HEK293 (cell line): ENCODE results near the gene CTSH.

Source experiments
- HOXA7 ChIP-seq: sonication (generic); formaldehyde crosslinking; IDR thresholded peaks from 2 replicates; pipeline ENCODE4 v1.8.1; 2022; ENCODE audit warnings: missing genetic modification reagents, borderline replicate concordance
- HOXD13 ChIP-seq: sonication (generic); formaldehyde crosslinking; IDR thresholded peaks from 2 replicates; pipeline ENCODE4 v1.8.0; 2022; ENCODE audit warnings: missing genetic modification reagents, borderline replicate concordance
- MZF1 ChIP-seq: fragments of 450-650 bp; formaldehyde crosslinking; IDR thresholded peaks from 2 replicates; pipeline ENCODE4 v1.5.1; 2017; ENCODE audit warnings: missing biosample characterization, missing genetic modification characterization, borderline replicate concordance
- OSR2 ChIP-seq: fragments of 450-650 bp; formaldehyde crosslinking; IDR thresholded peaks from 2 replicates; pipeline ENCODE4 v1.5.1; 2016; ENCODE audit warnings: missing biosample characterization, missing genetic modification characterization
- SALL2 ChIP-seq: fragments of 450-650 bp; formaldehyde crosslinking; IDR thresholded peaks from 2 replicates; pipeline ENCODE4 v1.5.0; 2017; ENCODE audit warnings: missing biosample characterization, mild to moderate bottlenecking, missing genetic modification characterization, borderline replicate concordance
- TRIM28 ChIP-seq: IDR thresholded peaks from 2 replicates; pipeline ENCODE4 v1.6.1; 2011; ENCODE audit warnings: low read length, control low read depth, borderline replicate concordance
- TSHZ1 ChIP-seq: fragments of 450-650 bp; formaldehyde crosslinking; IDR thresholded peaks from 2 replicates; pipeline ENCODE4 v1.5.1; 2016; ENCODE audit warnings: missing biosample characterization, missing genetic modification characterization, borderline replicate concordance
- YY1 ChIP-seq: fragments of 450-650 bp; formaldehyde crosslinking; IDR thresholded peaks from 2 replicates; pipeline ENCODE4 v1.5.1; 2018; ENCODE audit warnings: missing biosample characterization, missing genetic modification characterization
- ZBTB17 ChIP-seq: fragments of 450-650 bp; formaldehyde crosslinking; IDR thresholded peaks from 2 replicates; pipeline ENCODE4 v1.5.1; 2016; ENCODE audit warnings: missing biosample characterization, missing genetic modification characterization
- ZBTB49 ChIP-seq: fragments of 450-650 bp; formaldehyde crosslinking; IDR thresholded peaks from 2 replicates; pipeline ENCODE4 v1.5.1; 2016; ENCODE audit warnings: missing biosample characterization, missing genetic modification characterization, low read depth
- ZFHX2 ChIP-seq: fragments of 450-650 bp; formaldehyde crosslinking; conservative IDR thresholded peaks from 2 replicates; pipeline ENCODE4 v1.5.1; 2016; ENCODE audit warnings: missing biosample characterization, missing genetic modification characterization
- ZFP3 ChIP-seq: fragments of 450-650 bp; formaldehyde crosslinking; IDR thresholded peaks from 2 replicates; pipeline ENCODE4 v1.5.1; 2016; ENCODE audit warnings: low read depth, missing biosample characterization, missing genetic modification characterization
- ZNF140 ChIP-seq: fragments of 450-650 bp; formaldehyde crosslinking; IDR thresholded peaks from 2 replicates; pipeline ENCODE4 v1.5.1; 2016; ENCODE audit warnings: missing biosample characterization, missing genetic modification characterization
- ZNF16 ChIP-seq: fragments of 450-650 bp; formaldehyde crosslinking; IDR thresholded peaks from 2 replicates; pipeline ENCODE4 v1.5.1; 2016; ENCODE audit warnings: low read depth, missing biosample characterization, missing genetic modification characterization
- ZNF175 ChIP-seq: fragments of 450-650 bp; formaldehyde crosslinking; IDR thresholded peaks from 2 replicates; pipeline ENCODE4 v1.5.1; 2016; ENCODE audit warnings: missing biosample characterization, missing genetic modification characterization
- ZNF202 ChIP-seq: fragments of 450-650 bp; formaldehyde crosslinking; IDR thresholded peaks from 2 replicates; pipeline ENCODE4 v1.5.1; 2016; ENCODE audit warnings: missing biosample characterization, missing genetic modification characterization, borderline replicate concordance
- ZNF274 ChIP-seq, 2 experiments: fragments of 200-500 bp in 1 of 2; fragments of 450-650 bp in 1 of 2; sonication (Bioruptor generic) in 1 of 2; formaldehyde crosslinking in 1 of 2; IDR thresholded peaks; 2 replicates each; pipeline versions ENCODE4 v1.5.1 to v1.6.1; 2014 to 2016; ENCODE audit warnings: borderline replicate concordance in 1 of 2, inconsistent platforms in 1 of 2, low read length in 1 of 2, missing biosample characterization in 1 of 2, missing genetic modification characterization in 1 of 2
- ZNF280D ChIP-seq: fragments of 450-650 bp; formaldehyde crosslinking; IDR thresholded peaks from 2 replicates; pipeline ENCODE4 v1.5.1; 2016; ENCODE audit warnings: missing biosample characterization, missing genetic modification characterization
- ZNF398 ChIP-seq: fragments of 450-650 bp; formaldehyde crosslinking; IDR thresholded peaks from 2 replicates; pipeline ENCODE4 v1.5.1; 2017; ENCODE audit warnings: missing biosample characterization, missing genetic modification characterization
- ZNF514 ChIP-seq: fragments of 450-650 bp; formaldehyde crosslinking; IDR thresholded peaks from 2 replicates; pipeline ENCODE4 v1.5.1; 2016; ENCODE audit warnings: missing biosample characterization, missing genetic modification characterization
- ZNF549 ChIP-seq: fragments of 450-650 bp; IDR thresholded peaks from 2 replicates; pipeline ENCODE4 v1.5.1; 2018; ENCODE audit warnings: missing biosample characterization, missing genetic modification characterization, mild to moderate bottlenecking, inconsistent platforms, moderate library complexity
- ZNF76 ChIP-seq: fragments of 450-650 bp; formaldehyde crosslinking; IDR thresholded peaks from 2 replicates; pipeline ENCODE4; 2016; ENCODE audit warnings: low read depth, missing biosample characterization, missing genetic modification characterization, borderline replicate concordance
- ZNF777 ChIP-seq: fragments of 450-650 bp; formaldehyde crosslinking; IDR thresholded peaks from 2 replicates; pipeline ENCODE4 v1.5.1; 2017; ENCODE audit warnings: missing biosample characterization, missing genetic modification characterization, borderline replicate concordance
- ZNF830 ChIP-seq: fragments of 450-650 bp; IDR thresholded peaks from 2 replicates; pipeline ENCODE4 v1.5.0; 2018; ENCODE audit warnings: missing biosample characterization, missing genetic modification characterization, low read depth, mild to moderate bottlenecking, moderate library complexity
- ZSCAN23 ChIP-seq: fragments of 450-650 bp; formaldehyde crosslinking; IDR thresholded peaks from 2 replicates; pipeline ENCODE4 v1.5.1; 2016; ENCODE audit warnings: missing biosample characterization, missing genetic modification characterization
- ZSCAN5A ChIP-seq: fragments of 450-650 bp; formaldehyde crosslinking; IDR thresholded peaks from 2 replicates; pipeline ENCODE4 v1.5.1; 2016; ENCODE audit warnings: missing biosample characterization, missing genetic modification characterization

CTSH gene

GRCh38 chr15:78872972-78873792, 71.7 kb downstream of the CTSH start (continued):
- TF ChIP-seq SALL2 (tag by site-specific recombination) (no peak), TRIM28 (no peak), ZNF549 (tag by site-specific recombination) (no peak), ZNF514 (tag by site-specific recombination) (no peak), ZSCAN5A (tag by site-specific recombination) (peak; percentile 49; the same call in 1 of the 2 replicates), ZSCAN23 (tag by site-specific recombination) (peak; percentile 77), ZNF16 (tag by site-specific recombination) (peak; percentile 23; the same call in 1 of the 2 replicates), HOXA7 (CRISPR knock-in tag) (no peak), ZNF274 (IDR thresholded peaks at IDR 0.05; ENCODE audit: low read length) (no peak), ZNF274 (tag by site-specific recombination; IDR thresholded peaks at IDR 0.05; ENCODE audit: borderline replicate concordance) (no peak), ZBTB49 (tag by site-specific recombination) (no peak), ZBTB17 (peak; percentile 62), ZNF202 (tag by site-specific recombination) (no peak), ZNF76 (tag by site-specific recombination) (peak; percentile 58; the same call in 1 of the 2 replicates), ZNF140 (tag by site-specific recombination) (no peak), MZF1 (tag by site-specific recombination) (no peak), YY1 (peak; percentile 99), ZNF777 (tag by site-specific recombination) (no peak), ZNF175 (tag by site-specific recombination) (no peak), TSHZ1 (tag by site-specific recombination) (0 out of 2 replicates have a peak, but pooled peaks have one; percentile 16), ZNF280D (tag by site-specific recombination) (0 out of 2 replicates have a peak, but pooled peaks have one; percentile 74), ZFP3 (tag by site-specific recombination) (no peak), ZFHX2 (tag by site-specific recombination) (peak; percentile 93), ZNF398 (peak; percentile 31), HOXD13 (CRISPR knock-in tag) (no peak), OSR2 (tag by site-specific recombination) (peak; percentile 14), ZNF830 (tag by site-specific recombination) (no peak)
